PC-9 (cell line): ENCODE results near the gene SPHK2.

Experiments used
- CTCF ChIP-seq: fragments of 200-600 bp; sonication (generic); conservative IDR thresholded peaks from 2 replicates; pipeline ENCODE4 v1.6.1; 2017; ENCODE audit warnings: mixed run types, antibody characterized with exemption, mild to moderate bottlenecking, moderate library complexity
- EZH2 ChIP-seq: fragments of 200-600 bp; sonication (generic); IDR thresholded peaks from 2 replicates; pipeline ENCODE4 v1.8.0; 2017; ENCODE audit warnings: antibody characterized with exemption, low read depth

- no peak for TF ChIP-seq CTCF
- TF ChIP-seq EZH2: no peak
These were observed 31.8 kb downstream of the SPHK2 start for GRCh38 chr19:48650974-48651682.
